ENCODE data around the gene SLC35G6.
"Not testable (repeated sequence)": the region's sequence is repeated elsewhere in the genome, so short reads cannot be mapped to it uniquely, and the experiment has no call there.

Gene SLC35G6

GRCh38 chr17:7460850-7461660, 20.2 kb upstream of the SLC35G6 start:
- DNase-seq: no peak

- DNase-seq: no peak
Observed at GRCh38 chr17:7462474-7463371, 18.5 kb upstream of the SLC35G6 start.

GRCh38 chr17:7463372-7463846, 17.8 kb upstream of the SLC35G6 start:
- DNase-seq: no peak

GRCh38 chr17:7464081-7464480, 17.2 kb upstream of the SLC35G6 start:
- DNase-seq: no peak

GRCh38 chr17:7465597-7466275, 15.5 kb upstream of the SLC35G6 start:
- DNase-seq: no peak

- no peak for DNase-seq
Observed at GRCh38 chr17:7466318-7466638, 15.0 kb upstream of the SLC35G6 start.

GRCh38 chr17:7466639-7467341, 14.5 kb upstream of the SLC35G6 start:
- DNase-seq: no peak

- DNase-seq: no peak
Observed at GRCh38 chr17:7467498-7467897, 13.7 kb upstream of the SLC35G6 start.

- DNase-seq: no peak
Observed at GRCh38 chr17:7468290-7468689, 13.0 kb upstream of the SLC35G6 start.

- DNase-seq: no peak
Observed at GRCh38 chr17:7468804-7469389, 12.3 kb upstream of the SLC35G6 start.

GRCh38 chr17:7469843-7470242, 11.4 kb upstream of the SLC35G6 start:
- not testable (repeated sequence) for DNase-seq

GRCh38 chr17:7470457-7470973, 10.7 kb upstream of the SLC35G6 start:
- DNase-seq: not testable (repeated sequence)

- no peak for DNase-seq
Observed at GRCh38 chr17:7471729-7472128, 9.5 kb upstream of the SLC35G6 start.

- not testable (repeated sequence) for DNase-seq
Observed at GRCh38 chr17:7474767-7475166, 6.5 kb upstream of the SLC35G6 start.

GRCh38 chr17:7475764-7476422, 5.4 kb upstream of the SLC35G6 start:
- DNase-seq: no peak

GRCh38 chr17:7476494-7476893, 4.8 kb upstream of the SLC35G6 start:
- no peak for DNase-seq

- no peak for DNase-seq
Observed at GRCh38 chr17:7476951-7477350, 4.3 kb upstream of the SLC35G6 start.

GRCh38 chr17:7477392-7478275, 3.6 kb upstream of the SLC35G6 start:
- DNase-seq: peak in 1 of 2 experiments; percentile 23

- DNase-seq: peak; percentile 58
Observed at GRCh38 chr17:7478276-7479212, 2.7 kb upstream of the SLC35G6 start.

Measured in activated CD4-positive, alpha-beta T cell treated with anti-CD3 and anti-CD28 coated beads, Interleukin-2, amount 50 U/mL, for 48 hours (primary cell).